HUES48 (cell line): ENCODE data around the gene EME2.
"Not testable (repeated sequence)": the region's sequence is repeated elsewhere in the genome, so short reads cannot be mapped to it uniquely, and the experiment has no call there.

Source experiments
- H3K27ac ChIP-seq: one replicate; pipeline ENCODE4 v1.7.0; 2013; ENCODE audit warnings: low read depth, low read length, inconsistent platforms
- H3K27me3 ChIP-seq: 2 replicates; pipeline ENCODE4 v1.6.1; 2013; ENCODE audit warnings: mild to moderate bottlenecking, low read length; ENCODE audit not compliant: control insufficient read depth, insufficient read depth
- H3K36me3 ChIP-seq: 2 replicates; pipeline ENCODE4 v1.6.1; 2013; ENCODE audit warnings: low read length; ENCODE audit not compliant: control insufficient read depth, insufficient read depth
- H3K4me1 ChIP-seq: 2 replicates; pipeline ENCODE4 v1.6.1; 2013; ENCODE audit warnings: mild to moderate bottlenecking, low read length; ENCODE audit not compliant: control insufficient read depth, insufficient read depth
- H3K4me3 ChIP-seq: 2 replicates; pipeline ENCODE4 v1.5.1; 2013; ENCODE audit warnings: mild to moderate bottlenecking, low read depth, low read length
- H3K9ac ChIP-seq: 2 replicates; pipeline ENCODE4 v1.6.1; 2013; ENCODE audit warnings: mild to moderate bottlenecking, low read depth, low read length, moderate library complexity
- H3K9me3 ChIP-seq: 2 replicates; pipeline ENCODE4 v1.6.1; 2013; ENCODE audit warnings: low read length; ENCODE audit not compliant: control insufficient read depth, insufficient read depth

Gene EME2

GRCh38 chr16:1794908-1795666 is 22.5 kb downstream of the EME2 start:
- Histone ChIP-seq H3K27me3 (no peaks in the 10 kb centered on the region), H3K4me1 (no peaks in the 10 kb centered on the region), H3K9ac (no peak overlapping the region), H3K4me3 (no peak overlapping the region), H3K9me3 (peaks cover 12% of the 10 kb centered on the region; the same call in 1 of the 2 replicates), H3K36me3 (no peaks in the 10 kb centered on the region), H3K27ac (no peak overlapping the region)

GRCh38 chr16:1799263-1799662 is 26.7 kb downstream of the EME2 start:
- not testable (repeated sequence) for H3K36me3 ChIP-seq, H3K4me3 ChIP-seq, H3K27me3 ChIP-seq, H3K4me1 ChIP-seq, H3K27ac ChIP-seq, H3K9ac ChIP-seq
- peaks cover 23% of the 10 kb centered on the region for H3K9me3 ChIP-seq

- no peaks in the 10 kb centered on the region for H3K36me3 ChIP-seq
- H3K9ac ChIP-seq = no peak overlapping the region
- no peaks in the 10 kb centered on the region for H3K27me3 ChIP-seq
- no peak overlapping the region for H3K27ac ChIP-seq
- peaks cover 23% of the 10 kb centered on the region for H3K9me3 ChIP-seq
- H3K4me1 ChIP-seq = no peaks in the 10 kb centered on the region
- no peak overlapping the region for H3K4me3 ChIP-seq
These were observed 28.1 kb downstream of the EME2 start for GRCh38 chr16:1800701-1801100.

GRCh38 chr16:1807626-1808025 is 35.0 kb downstream of the EME2 start:
- no peak overlapping the region for H3K4me3 ChIP-seq
- peaks cover 12% of the 10 kb centered on the region for H3K36me3 ChIP-seq
- H3K4me1 ChIP-seq = no peaks in the 10 kb centered on the region
- no peak overlapping the region for H3K27ac ChIP-seq
- H3K9ac ChIP-seq = no peak overlapping the region
- no peaks in the 10 kb centered on the region; the same call in 1 of the 2 replicates for H3K9me3 ChIP-seq
- no peaks in the 10 kb centered on the region for H3K27me3 ChIP-seq

GRCh38 chr16:1808691-1809090 is 36.1 kb downstream of the EME2 start:
- H3K27ac ChIP-seq = no peak overlapping the region
- H3K9ac ChIP-seq = no peak overlapping the region
- no peaks in the 10 kb centered on the region for H3K27me3 ChIP-seq
- no peaks in the 10 kb centered on the region for H3K4me1 ChIP-seq
- no peak overlapping the region for H3K4me3 ChIP-seq
- H3K36me3 ChIP-seq = peaks cover 12% of the 10 kb centered on the region
- H3K9me3 ChIP-seq = no peaks in the 10 kb centered on the region; the same call in 1 of the 2 replicates

- H3K36me3 ChIP-seq = peaks cover 12% of the 10 kb centered on the region
These were observed 36.7 kb downstream of the EME2 start for GRCh38 chr16:1809281-1809801.

GRCh38 chr16:1810106-1810505 is 37.5 kb downstream of the EME2 start:
- no peaks in the 10 kb centered on the region for H3K27me3 ChIP-seq
- no peak overlapping the region for H3K9ac ChIP-seq
- H3K4me3 ChIP-seq = no peak overlapping the region
- H3K4me1 ChIP-seq = no peaks in the 10 kb centered on the region
- H3K27ac ChIP-seq = no peak overlapping the region
- no peaks in the 10 kb centered on the region for H3K9me3 ChIP-seq
- H3K36me3 ChIP-seq = peaks cover 13% of the 10 kb centered on the region

More at GRCh38 chr16:1809281-1809801, 36.7 kb downstream of the EME2 start:
- Histone ChIP-seq H3K27me3 (no peaks in the 10 kb centered on the region), H3K4me3 (no peak overlapping the region), H3K27ac (no peak overlapping the region), H3K9ac (no peak overlapping the region), H3K4me1 (no peaks in the 10 kb centered on the region), H3K9me3 (no peaks in the 10 kb centered on the region)

GRCh38 chr16:1810536-1810935 is 37.9 kb downstream of the EME2 start:
- peaks cover 17% of the 10 kb centered on the region for H3K36me3 ChIP-seq
- H3K9me3 ChIP-seq = no peaks in the 10 kb centered on the region
- no peak overlapping the region for H3K27ac ChIP-seq

GRCh38 chr16:1812732-1813163 is 40.1 kb downstream of the EME2 start:
- Histone ChIP-seq H3K27ac (no peak overlapping the region), H3K9ac (no peak overlapping the region), H3K27me3 (no peaks in the 10 kb centered on the region), H3K36me3 (peaks cover 25% of the 10 kb centered on the region), H3K4me1 (no peaks in the 10 kb centered on the region), H3K9me3 (no peaks in the 10 kb centered on the region), H3K4me3 (no peak overlapping the region)

More at GRCh38 chr16:1810536-1810935, 37.9 kb downstream of the EME2 start:
- H3K27me3 ChIP-seq = no peaks in the 10 kb centered on the region
- H3K4me3 ChIP-seq = no peak overlapping the region
- no peaks in the 10 kb centered on the region for H3K4me1 ChIP-seq
- H3K9ac ChIP-seq = no peak overlapping the region

- Histone ChIP-seq H3K4me1 (no peaks in the 10 kb centered on the region), H3K9me3 (no peaks in the 10 kb centered on the region), H3K27me3 (no peaks in the 10 kb centered on the region), H3K27ac (no peak overlapping the region), H3K36me3 (peaks cover 17% of the 10 kb centered on the region; the same call in 1 of the 2 replicates), H3K4me3 (no peak overlapping the region), H3K9ac (no peak overlapping the region)
These were observed 42.9 kb downstream of the EME2 start for GRCh38 chr16:1815461-1815860.

GRCh38 chr16:1816396-1817275 is 44.0 kb downstream of the EME2 start:
- Histone ChIP-seq H3K9me3 (no peaks in the 10 kb centered on the region), H3K4me1 (no peaks in the 10 kb centered on the region), H3K36me3 (peaks cover 19% of the 10 kb centered on the region), H3K9ac (no peak overlapping the region), H3K27me3 (no peaks in the 10 kb centered on the region), H3K4me3 (no peak overlapping the region), H3K27ac (no peak overlapping the region)
